Measurements from ENCODE around the gene EDARADD. TPM values are rescaled to one million over a fixed set of nuclear protein-coding genes. Genes with fewer than 3 reads are reported as not detected.
A peak's percentile ranks its signal among the peaks of the same experiment; 100 is the strongest.
"Not testable (repeated sequence)": the region's sequence is repeated elsewhere in the genome, so short reads cannot be mapped to it uniquely, and the experiment has no call there.

EDARADD gene
- total RNA-seq = 1 to 10 TPM; 4.6 to 9.6 (median 5.5) TPM

- 28 to 40% methylated on average over 13 of the region's 13 CpGs for WGBS, 2 donors
- no peak for DNase-seq
Observed at GRCh38 chr1:236393681-236394481, at the start of gene EDARADD. Gene EDARADD (plus strand): TSS chr1:236394286. CDS start chr1:236394445, 159 bp downstream.

GRCh38 chr1:236345728-236346127 is 48.4 kb upstream of the EDARADD start:
- no peak for TF ChIP-seq POLR2A (IDR thresholded peaks at IDR 0.05)
- TF ChIP-seq CTCF (IDR thresholded peaks at IDR 0.05) = no peak
- no peaks in the 10 kb centered on the region for H3K4me1 ChIP-seq
- WGBS, 2 donors = 25 to 33% methylated on average over 1 of the region's 1 CpG
- H3K27me3 ChIP-seq = peaks cover 0 to 6% (median 0%) of the 10 kb centered on the region in 4 donors
- H3K4me3 ChIP-seq = no peak overlapping the region
- H3K36me3 ChIP-seq = no peaks in the 10 kb centered on the region
- intact Hi-C loops (cut with DNase I) = no loop called here
- DNase-seq = no peak
- H3K27ac ChIP-seq = no peak overlapping the region
- no peaks in the 10 kb centered on the region for H3K9me3 ChIP-seq

More at GRCh38 chr1:236393681-236394481, at the start of gene EDARADD:
- no peaks in the 10 kb centered on the region for H3K9me3 ChIP-seq
- H3K27me3 ChIP-seq = peaks cover 0 to 41% (median 0%) of the 10 kb centered on the region in 4 donors
- peaks cover 0 to 49% (median 2%) of the 10 kb centered on the region in 3 donors for H3K4me1 ChIP-seq
- peak within 1 kb of the TSS; percentile 75 to 88 (median 85) for H3K27ac ChIP-seq
- peak within 1 kb of the TSS; percentile 76 to 84 (median 79) for H3K4me3 ChIP-seq
- H3K36me3 ChIP-seq = no peaks in the 10 kb centered on the region
- no peak for TF ChIP-seq CTCF (IDR thresholded peaks at IDR 0.05)
- no peak for TF ChIP-seq POLR2A (IDR thresholded peaks at IDR 0.05)
- intact Hi-C loops (cut with DNase I) = no loop called here

GRCh38 chr1:236348071-236348470 is 46.0 kb upstream of the EDARADD start:
- no peaks in the 10 kb centered on the region for H3K4me1 ChIP-seq
- TF ChIP-seq CTCF (IDR thresholded peaks at IDR 0.05) (no peak), POLR2A (IDR thresholded peaks at IDR 0.05) (no peak)
- H3K27ac ChIP-seq = no peak overlapping the region
- H3K36me3 ChIP-seq = no peaks in the 10 kb centered on the region
- intact Hi-C loops (cut with DNase I) = no loop called here
- WGBS, 2 donors = 80 to 85% methylated on average over 2 to 9 of the region's 31 CpGs
- H3K4me3 ChIP-seq = no peak overlapping the region
- H3K27me3 ChIP-seq = peaks cover 0 to 6% (median 0%) of the 10 kb centered on the region in 4 donors
- H3K9me3 ChIP-seq = no peaks in the 10 kb centered on the region
- DNase-seq = no peak

GRCh38 chr1:236350308-236350707 is 43.8 kb upstream of the EDARADD start:
- whole genome bisulfite sequencing, 2 donors = 85 to 93% methylated on average over 4 to 5 of the region's 5 CpGs
- Histone ChIP-seq H3K9me3 (no peaks in the 10 kb centered on the region), H3K36me3 (no peaks in the 10 kb centered on the region), H3K27me3 (peaks cover 0 to 6% (median 0%) of the 10 kb centered on the region in 4 donors), H3K4me1 (no peaks in the 10 kb centered on the region), H3K4me3 (no peak overlapping the region), H3K27ac (no peak overlapping the region)
- DNase-seq = no peak
- TF ChIP-seq CTCF (IDR thresholded peaks at IDR 0.05) = no peak
- intact Hi-C loops (cut with DNase I) = no loop called here

DNA sequence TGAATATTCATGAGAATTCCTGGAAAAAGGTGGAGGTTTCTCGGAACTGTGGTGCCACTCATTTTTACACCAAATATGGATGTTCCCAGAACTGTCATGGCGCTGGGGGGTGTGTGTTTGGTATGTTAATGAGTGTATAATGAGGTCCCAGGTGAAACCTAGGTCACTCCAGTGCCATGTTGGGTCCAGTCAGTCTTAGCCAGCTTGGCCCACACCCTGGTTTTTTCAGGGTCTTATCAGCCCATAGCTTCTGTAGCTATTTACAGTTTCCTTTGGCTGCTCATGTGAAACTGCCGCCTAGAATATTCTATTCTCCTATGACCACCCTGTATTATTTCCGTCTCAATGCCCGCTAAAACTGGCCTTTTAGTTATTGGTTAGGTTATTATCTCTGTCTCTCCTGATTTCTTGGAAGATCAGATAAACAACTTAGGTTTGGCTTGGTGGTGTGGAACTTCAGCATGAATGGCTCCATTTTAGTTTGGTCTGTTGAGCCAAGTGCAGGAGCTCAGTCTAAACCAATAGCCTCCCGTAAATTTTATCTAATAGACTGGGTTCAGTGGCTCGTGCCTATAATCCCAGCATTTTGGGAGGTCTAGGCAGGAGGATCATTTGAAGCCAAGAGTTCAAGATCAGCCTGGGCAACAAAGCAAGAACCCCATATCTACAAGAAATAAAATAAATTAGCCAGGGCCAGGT is 42.1 kb upstream of the EDARADD start:
- TF ChIP-seq POLR2A (IDR thresholded peaks at IDR 0.05) (no peak), CTCF (IDR thresholded peaks at IDR 0.05) (no peak)
- intact Hi-C loops (cut with DNase I) = no loop called here
- no peaks in the 10 kb centered on the region for H3K4me1 ChIP-seq
- H3K9me3 ChIP-seq = no peaks in the 10 kb centered on the region
- no peak overlapping the region for H3K4me3 ChIP-seq
- 80 to 89% methylated on average over 7 of the region's 7 CpGs for WGBS, 2 donors
- no peak for DNase-seq
- peaks cover 0 to 6% (median 0%) of the 10 kb centered on the region in 4 donors for H3K27me3 ChIP-seq
- no peaks in the 10 kb centered on the region for H3K36me3 ChIP-seq
- H3K27ac ChIP-seq = no peak overlapping the region

DNA sequence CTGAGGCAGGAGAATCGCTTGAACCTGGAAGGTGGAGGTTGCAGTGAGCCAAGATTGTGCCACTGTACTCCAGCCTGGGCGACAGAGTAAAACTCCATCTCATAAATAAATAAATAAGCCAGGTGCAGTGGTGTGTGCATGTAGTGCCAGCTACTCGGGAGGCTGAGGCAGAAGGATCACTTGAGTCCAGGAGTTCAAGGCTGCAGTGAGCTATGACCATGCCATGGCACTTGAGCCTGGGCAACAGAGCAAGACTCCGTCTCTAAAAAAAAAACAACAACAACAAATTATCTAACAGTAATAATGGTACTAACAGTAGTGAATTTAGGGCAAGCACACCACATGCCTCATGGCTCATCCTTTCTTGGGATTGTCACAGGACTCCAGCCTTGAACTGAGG is 41.3 kb upstream of the EDARADD start:
- H3K9me3 ChIP-seq; H3K36me3 ChIP-seq; H3K27me3 ChIP-seq; H3K27ac ChIP-seq; H3K4me3 ChIP-seq; intact Hi-C loops (cut with DNase I); DNase-seq; H3K4me1 ChIP-seq: not testable (repeated sequence)
- WGBS, 2 donors = 89 to 93% methylated on average over 4 of the region's 4 CpGs
